Nephron progenitor cell (in vitro differentiated cells): ENCODE measurements around the gene NADSYN1.

Experiments used
- DNase-seq: peaks from one replicate; pipeline ENCODE4 v3.0.0; 2021
- H3K27ac Mint-ChIP-seq: 2 replicates; pipeline ENCODE4 v1.8.0; 2021; ENCODE audit warnings: mild to moderate bottlenecking, moderate library complexity, mixed read lengths
- H3K27me3 Mint-ChIP-seq: 2 replicates; pipeline ENCODE4 v1.8.0; 2021; ENCODE audit warnings: mild to moderate bottlenecking, low read depth, mixed read lengths; ENCODE audit not compliant: poor library complexity
- H3K36me3 Mint-ChIP-seq: 2 replicates; pipeline ENCODE4 v1.8.0; 2021; ENCODE audit warnings: low read depth, mixed read lengths
- H3K4me1 Mint-ChIP-seq: 2 replicates; pipeline ENCODE4 v1.8.0; 2021; ENCODE audit warnings: mixed read lengths
- H3K4me3 Mint-ChIP-seq: 2 replicates; pipeline ENCODE4 v1.8.0; 2021; ENCODE audit warnings: mild to moderate bottlenecking, moderate library complexity, mixed read lengths
- H3K9me3 Mint-ChIP-seq: 2 replicates; pipeline ENCODE4 v1.8.0; 2021; ENCODE audit warnings: mild to moderate bottlenecking, moderate library complexity, mixed read lengths
- TF ChIP-seq, protein P1 (sequence below): fragments of 200-600 bp; sonication (generic); IDR thresholded peaks from 2 replicates; pipeline ENCODE4 v1.5.0; 2021; ENCODE audit warnings: antibody characterized with exemption

Gene NADSYN1

GRCh38 chr11:71453037-71453917 is at the start of gene NADSYN1:
Gene NADSYN1, plus strand, starts transcription at chr11:71453203. Its CDS starts 94 bp downstream, at chr11:71453297.
- peaks cover 52% of the 10 kb centered on the region for H3K4me1 Mint-ChIP-seq
- peaks cover 4% of the 10 kb centered on the region for H3K27me3 Mint-ChIP-seq
- H3K36me3 Mint-ChIP-seq = peaks cover 32% of the 10 kb centered on the region
- H3K27ac Mint-ChIP-seq = no peak within 1 kb of the TSS
- no peaks in the 10 kb centered on the region for H3K9me3 Mint-ChIP-seq
- H3K4me3 Mint-ChIP-seq = peak within 1 kb of the TSS; percentile 83
- TF ChIP-seq, protein P1, sequence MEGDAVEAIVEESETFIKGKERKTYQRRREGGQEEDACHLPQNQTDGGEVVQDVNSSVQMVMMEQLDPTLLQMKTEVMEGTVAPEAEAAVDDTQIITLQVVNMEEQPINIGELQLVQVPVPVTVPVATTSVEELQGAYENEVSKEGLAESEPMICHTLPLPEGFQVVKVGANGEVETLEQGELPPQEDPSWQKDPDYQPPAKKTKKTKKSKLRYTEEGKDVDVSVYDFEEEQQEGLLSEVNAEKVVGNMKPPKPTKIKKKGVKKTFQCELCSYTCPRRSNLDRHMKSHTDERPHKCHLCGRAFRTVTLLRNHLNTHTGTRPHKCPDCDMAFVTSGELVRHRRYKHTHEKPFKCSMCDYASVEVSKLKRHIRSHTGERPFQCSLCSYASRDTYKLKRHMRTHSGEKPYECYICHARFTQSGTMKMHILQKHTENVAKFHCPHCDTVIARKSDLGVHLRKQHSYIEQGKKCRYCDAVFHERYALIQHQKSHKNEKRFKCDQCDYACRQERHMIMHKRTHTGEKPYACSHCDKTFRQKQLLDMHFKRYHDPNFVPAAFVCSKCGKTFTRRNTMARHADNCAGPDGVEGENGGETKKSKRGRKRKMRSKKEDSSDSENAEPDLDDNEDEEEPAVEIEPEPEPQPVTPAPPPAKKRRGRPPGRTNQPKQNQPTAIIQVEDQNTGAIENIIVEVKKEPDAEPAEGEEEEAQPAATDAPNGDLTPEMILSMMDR = no peak
- DNase-seq = peak; percentile 99

DNA sequence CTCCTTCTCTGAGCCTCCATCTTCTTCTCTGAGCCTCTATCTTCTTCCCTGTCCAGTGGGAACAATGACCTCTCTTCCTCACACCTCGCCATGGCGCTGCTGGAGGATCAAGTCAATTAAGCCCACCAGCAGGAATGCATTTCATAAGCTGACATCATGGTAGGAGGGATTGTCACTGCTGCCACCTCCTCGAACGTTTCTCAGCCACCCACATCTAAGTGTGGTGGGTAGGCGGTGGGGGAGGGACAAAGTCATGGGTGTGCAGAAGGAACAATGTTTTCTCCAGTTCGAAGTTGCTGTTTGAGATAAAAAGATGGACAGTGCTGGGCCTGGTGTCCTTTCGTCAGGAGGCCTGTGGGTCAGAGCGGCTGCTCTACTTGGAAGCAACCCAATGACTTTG is 48.8 kb upstream of the NADSYN1 start:
- peaks cover 8% of the 10 kb centered on the region for H3K9me3 Mint-ChIP-seq
- no peak overlapping the region for H3K27ac Mint-ChIP-seq
- TF ChIP-seq, protein P1 = no peak
- H3K4me1 Mint-ChIP-seq = no peaks in the 10 kb centered on the region
- H3K27me3 Mint-ChIP-seq = peaks cover 31% of the 10 kb centered on the region
- no peaks in the 10 kb centered on the region for H3K36me3 Mint-ChIP-seq
- no peak for DNase-seq
- no peak overlapping the region for H3K4me3 Mint-ChIP-seq

GRCh38 chr11:71406681-71407080 is 46.3 kb upstream of the NADSYN1 start:
- H3K36me3 Mint-ChIP-seq = no peaks in the 10 kb centered on the region
- H3K4me3 Mint-ChIP-seq = no peak overlapping the region
- no peak overlapping the region for H3K27ac Mint-ChIP-seq
- TF ChIP-seq, protein P1 = no peak
- peaks cover 24% of the 10 kb centered on the region for H3K27me3 Mint-ChIP-seq
- H3K4me1 Mint-ChIP-seq = no peaks in the 10 kb centered on the region
- DNase-seq = no peak
- H3K9me3 Mint-ChIP-seq = peaks cover 8% of the 10 kb centered on the region

DNA sequence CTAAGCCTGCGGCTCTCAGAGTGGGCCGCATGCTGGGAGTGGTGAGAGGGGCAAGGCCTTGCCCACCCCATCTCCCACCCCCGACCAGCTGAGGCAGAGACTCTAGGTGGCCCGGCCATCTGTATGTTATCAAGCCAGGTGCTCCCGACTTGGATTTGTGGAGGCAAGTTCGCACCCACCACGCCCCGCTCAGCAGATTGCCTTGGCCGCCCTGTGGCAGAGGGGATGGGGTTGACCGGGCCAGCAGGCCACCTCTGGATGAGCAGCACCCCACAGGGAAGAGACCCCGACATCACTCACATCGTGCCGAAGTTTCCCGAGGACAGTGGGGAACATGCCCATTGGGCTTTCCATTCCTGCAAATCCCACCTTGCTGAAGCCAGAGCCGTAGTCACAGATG is 45.6 kb upstream of the NADSYN1 start:
- H3K36me3 Mint-ChIP-seq = no peaks in the 10 kb centered on the region

DNA sequence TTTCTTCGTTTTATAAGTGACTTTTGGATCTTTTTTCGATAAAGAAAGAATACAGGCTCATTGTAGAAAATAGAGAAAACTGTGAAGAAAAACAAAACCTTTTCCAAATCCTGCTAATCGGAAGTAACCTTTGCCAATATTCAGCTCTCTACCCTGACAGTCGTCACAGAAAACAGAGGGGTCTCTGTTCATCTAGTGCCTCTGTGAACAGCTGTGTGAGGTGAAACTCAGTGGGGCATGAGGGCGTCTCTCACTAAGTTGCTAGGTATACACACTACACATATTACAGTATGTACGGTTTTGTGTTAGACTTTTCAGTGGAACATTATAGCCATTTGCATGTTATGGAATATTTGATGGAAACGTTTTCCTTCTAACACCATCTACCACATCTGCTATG is 44.2 kb upstream of the NADSYN1 start:
- no peaks in the 10 kb centered on the region for H3K4me1 Mint-ChIP-seq
- TF ChIP-seq, protein P1 = no peak
- H3K4me3 Mint-ChIP-seq = no peak overlapping the region
- H3K27ac Mint-ChIP-seq = no peak overlapping the region
- peaks cover 8% of the 10 kb centered on the region for H3K9me3 Mint-ChIP-seq
- H3K27me3 Mint-ChIP-seq = peaks cover 23% of the 10 kb centered on the region
- H3K36me3 Mint-ChIP-seq = no peaks in the 10 kb centered on the region
- DNase-seq = no peak

More for the DNA sequence above, 45.6 kb upstream of the NADSYN1 start:
- Mint-ChIP-seq H3K4me3 (no peak overlapping the region), H3K27ac (no peak overlapping the region), H3K9me3 (peaks cover 8% of the 10 kb centered on the region), H3K4me1 (no peaks in the 10 kb centered on the region), H3K27me3 (peaks cover 27% of the 10 kb centered on the region)
- TF ChIP-seq, protein P1 = no peak
- no peak for DNase-seq
